HepG2 (cell line): ENCODE results near the gene CPN1. TPM values are rescaled to one million over a fixed set of nuclear protein-coding genes. Genes with fewer than 3 reads are reported as not detected.
"Not testable (repeated sequence)": the region's sequence is repeated elsewhere in the genome, so short reads cannot be mapped to it uniquely, and the experiment has no call there.

Experiments used
- ATAC-seq: fragments of 200-7000 bp; cut with Tn5 transposase; 3 replicates; pipeline ENCODE4 v1.9.1; 2020; ENCODE audit warnings: mild to moderate bottlenecking, moderate library complexity
- BruUV-seq: library from RNA; stranded (reverse); fragments of 400-500 nt; replicated peaks from 2 replicates; lab custom pipeline; 2021; lab: Mats Ljungman, UMichigan
- CTCF ChIA-PET: fragments of 300-600 bp; formaldehyde crosslinking; extraction: SDS; loops from one replicate; lab custom pipeline; 2021; ENCODE audit warnings: low total read pairs, inconsistent platforms, low intra/inter-chr PET ratio; lab: Yijun Ruan, JAX
- POLR2A ChIA-PET: fragments of 350-600 bp; sonication (Branson Sonifier 250); formaldehyde crosslinking; loops from one replicate; lab custom pipeline; 2020; ENCODE audit warnings: antibody characterized with exemption, inconsistent platforms; lab: Yijun Ruan, JAX
- DNase-seq: peaks from one replicate; pipeline ENCODE4 v3.0.0-alpha.2; 2015; ENCODE audit warnings: low spot score
- FAIRE-seq: peaks from 3 replicates; lab custom pipeline; 2011; peaks lifted over from hg19 to GRCh38; lab: Jason Lieb, UNC
- H2AFZ ChIP-seq: one replicate; pipeline ENCODE4 v1.6.1; 2011; ENCODE audit warnings: low read length, inconsistent platforms
- H3K27ac ChIP-seq: fragments of 300-600 bp; 3 replicates; pipeline ENCODE4 v1.8.0; 2011; ENCODE audit warnings: mixed run types, mild to moderate bottlenecking, mixed read lengths, low read length, inconsistent platforms; ENCODE audit not compliant: insufficient read depth; ENCODE audit errors: extremely low read length
- H3K27me3 ChIP-seq, 2 experiments: fragments of 200-600 bp in 1 of 2; 2 replicates in 1 of 2; 3 replicates in 1 of 2; pipeline versions ENCODE4 v1.6.0 to v1.8.0; 2011; ENCODE audit warnings: low read length in 2 of 2, mild to moderate bottlenecking in 2 of 2, moderate library complexity in 2 of 2, inconsistent platforms in 1 of 2; ENCODE audit not compliant: insufficient read depth in 2 of 2, control insufficient read depth in 1 of 2
- H3K36me3 ChIP-seq, 2 experiments: fragments of 200-600 bp in 1 of 2; replicated peaks in 1 of 2; 2 replicates in 1 of 2; 3 replicates in 1 of 2; pipeline versions ENCODE4 v1.5.1 to v1.8.0; 2011; ENCODE audit warnings: low read length in 2 of 2, inconsistent platforms in 1 of 2; ENCODE audit not compliant: insufficient read depth in 2 of 2, control insufficient read depth in 1 of 2
- H3K4me1 ChIP-seq: 2 replicates; pipeline ENCODE4 v1.5.1; 2012; ENCODE audit warnings: low read length, inconsistent platforms; ENCODE audit not compliant: insufficient read depth
- H3K4me2 ChIP-seq: 2 replicates; pipeline ENCODE4 v1.6.0; 2011; ENCODE audit warnings: low read depth, low read length, inconsistent platforms
- H3K4me3 ChIP-seq, 3 experiments: fragments of 200-600 bp in 1 of 3; sonication (generic), shearing (Covaris generic) in 1 of 3; replicated peaks in 1 of 3; 2 replicates each; pipeline ENCODE4 v1.5.1; 2011 to 2016; ENCODE audit warnings: low read length in 3 of 3, inconsistent platforms in 2 of 3, low read depth in 2 of 3, mild to moderate bottlenecking in 2 of 3, control low read depth in 1 of 3, mixed read lengths in 1 of 3; ENCODE audit not compliant: insufficient read depth in 1 of 3
- H3K79me2 ChIP-seq: one replicate; pipeline ENCODE4 v1.6.1; 2011; ENCODE audit warnings: low read length, inconsistent platforms; ENCODE audit not compliant: insufficient read depth
- H3K9ac ChIP-seq: 2 replicates; pipeline ENCODE4 v1.6.0; 2011; ENCODE audit warnings: mild to moderate bottlenecking, low read depth, low read length, inconsistent platforms; ENCODE audit not compliant: insufficient read depth
- H3K9me3 ChIP-seq: 2 replicates; pipeline ENCODE4 v1.5.1; 2012; ENCODE audit warnings: mild to moderate bottlenecking, low read length
- H4K20me1 ChIP-seq: 2 replicates; pipeline ENCODE4 v1.6.0; 2011; ENCODE audit warnings: inconsistent platforms, mild to moderate bottlenecking, low read length, moderate library complexity; ENCODE audit not compliant: insufficient read depth
- CEBPB ChIP-seq: IDR thresholded peaks from 2 replicates; pipeline ENCODE4 v1.6.1; 2011; ENCODE audit warnings: low read depth, low read length, improper control_type of control experiment, borderline replicate concordance
- NCOR1 ChIP-seq: fragments of 200-600 bp; sonication (generic); IDR thresholded peaks from 2 replicates; pipeline ENCODE4 v1.7.0; 2017; ENCODE audit warnings: antibody characterized with exemption, low read length, borderline replicate concordance
- PAX8 ChIP-seq: sonication (generic); formaldehyde crosslinking; IDR thresholded peaks from 2 replicates; pipeline ENCODE4 v1.8.0; 2022; ENCODE audit warnings: mild to moderate bottlenecking, missing genetic modification reagents, borderline replicate concordance
- TAF15 ChIP-seq: fragments of 200-400 bp; formaldehyde crosslinking; IDR thresholded peaks from one replicate; pipeline ENCODE4 v1.6.1; 2018; ENCODE audit warnings: mild to moderate bottlenecking, low read depth, low read length; ENCODE audit not compliant: poor library complexity, severe bottlenecking
- ZFY ChIP-seq: sonication (generic); formaldehyde crosslinking; IDR thresholded peaks from 2 replicates; pipeline ENCODE4 v1.4.0; 2020; ENCODE audit warnings: missing genetic modification reagents
- WGBS: methylation state at CpG from one replicate; pipeline ENCODE4 v1.1.6; 2017; ENCODE audit warnings: low lambda C conversion rate; 5-methylcytosine and 5-hydroxymethylcytosine counted together
- in situ Hi-C: cut with HindIII; loops from 2 replicates; pipeline ENCODE4 v1.10.0; 2017; ENCODE audit warnings: low pct_unique_long_range_greater_than_20kb; ENCODE audit not compliant: extremely low pct_ligation_motif_present
- intact Hi-C: fragments of 100-400 bp; cut with micrococcal nuclease; formaldehyde crosslinking; loops from one replicate; pipeline ENCODE4 v1.10.0; 2022; ENCODE audit not compliant: unreplicated experiment
- polyA plus RNA-seq, 8 experiments: library from polyadenylated mRNA; depleted of rRNA in 3 of 8; stranded (reverse) in 7 of 8; unstranded in 1 of 8; fragments of >200 nt; fragmentation: Illumina TruSeq in 4 of 8; extraction: Trizol in 4 of 8; gene quantifications; 2 replicates each; pipeline versions ENCODE4 v1.2.1 to v1.2.3, GENCODE V29; 2011 to 2016; ENCODE audit warnings: low read depth in 4 of 8, missing spikeins in 1 of 8, mixed read lengths in 1 of 8; ENCODE audit not compliant: insufficient read depth in 1 of 8
- total RNA-seq, 5 experiments: library from RNA; depleted of rRNA; stranded (reverse); fragments of >200 nt; fragmentation: Illumina TruSeq; extraction: Trizol; gene quantifications; 2 replicates each; pipeline ENCODE4 v1.2.3, GENCODE V29; 2016; ENCODE audit warnings: low read depth in 1 of 5
- TF ChIP-seq, protein P1 (sequence below): fragments of 450-650 bp; IDR thresholded peaks from 2 replicates; pipeline ENCODE4 v1.6.1; 2017; ENCODE audit warnings: mild to moderate bottlenecking

Gene CPN1
- total and polyA plus RNA-seq, 2 of the 13 experiments (the other 11 are each of a cell fraction or from before 2014, with no cell fraction given): 17.3 to 35.1 TPM

DNA sequence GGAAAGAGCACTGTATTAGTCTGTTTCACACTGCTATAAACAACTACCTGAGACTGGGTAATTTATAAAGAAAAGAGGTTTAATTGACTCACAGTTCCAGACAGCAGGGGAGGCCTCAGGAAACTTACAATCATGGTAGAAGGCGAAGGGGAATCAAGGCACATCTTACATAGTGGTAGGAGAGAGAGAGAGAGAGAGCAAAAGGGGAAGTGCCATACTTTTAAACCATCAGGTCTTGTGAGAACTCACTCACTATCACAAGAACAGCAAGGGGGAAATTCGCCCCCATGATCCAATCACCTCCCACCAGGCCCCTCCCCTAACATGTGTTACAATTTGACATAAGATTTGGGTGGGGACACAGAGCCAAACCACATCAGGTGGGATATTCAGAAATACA lies 43.7 kb upstream of the CPN1 start:
- H3K27ac ChIP-seq, H3K79me2 ChIP-seq, CTCF ChIA-PET, POLR2A ChIA-PET, ATAC-seq, in situ Hi-C loops, H2AFZ ChIP-seq, H4K20me1 ChIP-seq, H3K9me3 ChIP-seq, DNase-seq, H3K36me3 ChIP-seq, H3K4me2 ChIP-seq, H3K27me3 ChIP-seq, H3K9ac ChIP-seq, BruUV-seq, FAIRE-seq, intact Hi-C loops, H3K4me3 ChIP-seq: not testable (repeated sequence)
- 44% methylated on average over 2 of the region's 2 CpGs for WGBS
- peaks cover 16% of the 10 kb centered on the region for H3K4me1 ChIP-seq

DNA sequence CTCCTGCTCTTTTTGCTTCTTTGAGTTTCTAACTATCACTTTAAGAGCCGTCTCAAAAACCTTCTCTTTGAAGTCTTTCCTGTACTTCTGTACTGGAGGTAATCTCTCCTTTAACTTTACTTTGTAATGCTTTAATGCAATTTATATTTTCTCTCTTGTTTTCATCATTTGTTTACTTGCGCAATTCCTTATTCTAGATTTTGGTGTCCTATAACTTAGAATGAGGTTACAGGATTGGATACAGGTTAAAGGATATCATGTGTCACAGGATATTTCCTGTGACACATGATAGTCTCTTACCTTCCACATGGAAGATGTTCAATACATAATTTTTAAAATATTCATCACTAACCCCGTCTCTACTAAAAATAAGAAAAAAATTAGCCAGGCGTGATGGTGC lies 42.4 kb upstream of the CPN1 start:
- H4K20me1 ChIP-seq: no peaks in the 10 kb centered on the region
- ChIA-PET POLR2A (no interaction called here), CTCF (no interaction called here)
- ATAC-seq (no peak), FAIRE-seq (no peak), DNase-seq (no peak)
- H3K9me3 ChIP-seq: no peaks in the 10 kb centered on the region
- H3K27ac ChIP-seq: no peak overlapping the region
- H3K27me3 ChIP-seq: 0 out of 5 replicates have a peak, but pooled peaks cover 0 to 3% of the 10 kb centered on the region in 2 experiments
- no peaks in the 10 kb centered on the region for H3K79me2 ChIP-seq
- no peak overlapping the region for H3K4me3 ChIP-seq
- no TSS peak for BruUV-seq
- TF ChIP-seq NCOR1 (no peak), PAX8 (CRISPR knock-in tag) (no peak), CEBPB (peak; percentile 58; the same call in 1 of the 2 replicates), ZFY (no peak), TAF15 (no peak)
- TF ChIP-seq, protein P1, sequence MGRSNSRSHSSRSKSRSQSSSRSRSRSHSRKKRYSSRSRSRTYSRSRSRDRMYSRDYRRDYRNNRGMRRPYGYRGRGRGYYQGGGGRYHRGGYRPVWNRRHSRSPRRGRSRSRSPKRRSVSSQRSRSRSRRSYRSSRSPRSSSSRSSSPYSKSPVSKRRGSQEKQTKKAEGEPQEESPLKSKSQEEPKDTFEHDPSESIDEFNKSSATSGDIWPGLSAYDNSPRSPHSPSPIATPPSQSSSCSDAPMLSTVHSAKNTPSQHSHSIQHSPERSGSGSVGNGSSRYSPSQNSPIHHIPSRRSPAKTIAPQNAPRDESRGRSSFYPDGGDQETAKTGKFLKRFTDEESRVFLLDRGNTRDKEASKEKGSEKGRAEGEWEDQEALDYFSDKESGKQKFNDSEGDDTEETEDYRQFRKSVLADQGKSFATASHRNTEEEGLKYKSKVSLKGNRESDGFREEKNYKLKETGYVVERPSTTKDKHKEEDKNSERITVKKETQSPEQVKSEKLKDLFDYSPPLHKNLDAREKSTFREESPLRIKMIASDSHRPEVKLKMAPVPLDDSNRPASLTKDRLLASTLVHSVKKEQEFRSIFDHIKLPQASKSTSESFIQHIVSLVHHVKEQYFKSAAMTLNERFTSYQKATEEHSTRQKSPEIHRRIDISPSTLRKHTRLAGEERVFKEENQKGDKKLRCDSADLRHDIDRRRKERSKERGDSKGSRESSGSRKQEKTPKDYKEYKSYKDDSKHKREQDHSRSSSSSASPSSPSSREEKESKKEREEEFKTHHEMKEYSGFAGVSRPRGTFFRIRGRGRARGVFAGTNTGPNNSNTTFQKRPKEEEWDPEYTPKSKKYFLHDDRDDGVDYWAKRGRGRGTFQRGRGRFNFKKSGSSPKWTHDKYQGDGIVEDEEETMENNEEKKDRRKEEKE: no peak
- H3K4me2 ChIP-seq: no peak overlapping the region
- intact Hi-C loops: no loop called here
- peaks cover 9% of the 10 kb centered on the region for H3K4me1 ChIP-seq
- 55% methylated on average over 4 of the region's 4 CpGs for WGBS
- in situ Hi-C loops: no loop called here
- H3K36me3 ChIP-seq: no peaks in the 10 kb centered on the region
- H3K9ac ChIP-seq: no peak overlapping the region
- H2AFZ ChIP-seq: no peak overlapping the region
